Measurements from ENCODE around the gene RIC8A. TPM values are rescaled to one million over a fixed set of nuclear protein-coding genes. Genes with fewer than 3 reads are reported as not detected.

The RIC8A gene
- polyA plus RNA-seq, 1 of the 3 experiments (the other 2 are of a cell fraction) = 115 TPM

DNA sequence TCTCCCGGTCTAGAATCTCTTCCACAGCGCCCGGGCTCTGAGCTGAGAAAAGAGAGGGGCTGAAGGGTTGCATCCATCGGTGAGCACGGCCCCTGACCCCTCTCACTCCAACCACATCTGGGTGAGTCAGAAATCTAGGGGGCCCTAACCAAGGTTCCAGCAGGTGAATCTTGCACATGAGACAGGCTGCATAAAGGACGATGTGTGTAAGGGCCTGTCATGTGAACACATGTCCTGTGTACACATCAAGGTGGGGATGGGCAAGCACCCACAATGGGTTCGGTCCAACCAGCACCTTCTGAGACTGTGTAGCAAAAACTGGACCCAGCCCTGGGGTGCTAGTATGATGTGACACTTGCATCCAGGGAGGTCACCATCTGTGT lies 1.5 kb upstream of the RIC8A start:
- Histone ChIP-seq H3K27me3 (ENCODE audit: insufficient read depth) (no peaks in the 10 kb centered on the region), H2AFZ (ENCODE audit: low read depth) (no peak overlapping the region), H3K4me1 (ENCODE audit: control insufficient read depth in 1 of 2, insufficient read depth in 2 of 2, low read depth in 1 of 2, low read length in 1 of 2) (peaks cover 15 to 32% of the 10 kb centered on the region in 2 experiments; a peak in 3 of 4 replicates), H3K79me2 (ENCODE audit: insufficient read depth) (peaks cover 69% of the 10 kb centered on the region), H3K36me3 (replicated peaks in 1 of 2; ENCODE audit: control insufficient read depth in 1 of 2, insufficient read depth in 2 of 2, low read length in 1 of 2) (peaks cover 40 to 46% of the 10 kb centered on the region in 2 experiments), H3K9me3 (no peaks in the 10 kb centered on the region), H3K4me3 (ENCODE audit: low read depth in 2 of 2, low read length in 1 of 2) (peak overlapping the region; percentile 78 to 97), H3K4me2 (peak overlapping the region; percentile 92), H3K9ac (peak overlapping the region; percentile 99), H3K9me2 (no peaks in the 10 kb centered on the region), H3K27ac (ENCODE audit: low read depth in 2 of 2, low read length in 1 of 2) (no peak overlapping the region), H3F3A (replicated peaks; ENCODE audit: insufficient read depth) (peaks cover 8% of the 10 kb centered on the region), H4K20me1 (ENCODE audit: insufficient read depth) (peaks cover 45% of the 10 kb centered on the region)
- POLR2A ChIA-PET = no interaction called here
- 95% methylated on average over 7 of the region's 7 CpGs for WGBS (ENCODE audit: low lambda C conversion rate)
- no peak for DNase-seq
- no peak for TF ChIP-seq SMC3 (IDR thresholded peaks at IDR 0.05; ENCODE audit: low read depth, low read length)
- TF ChIP-seq RCOR1 (IDR thresholded peaks at IDR 0.05; ENCODE audit: low read length) = no peak
- TF ChIP-seq CHD2 (IDR thresholded peaks at IDR 0.05; ENCODE audit: low read length, partially characterized antibody) = no peak
- TF ChIP-seq REST (IDR thresholded peaks at IDR 0.05; ENCODE audit: low read depth, low read length) = no peak
- no peak for TF ChIP-seq ELF1 (IDR thresholded peaks at IDR 0.05)
- TF ChIP-seq, protein P1, sequence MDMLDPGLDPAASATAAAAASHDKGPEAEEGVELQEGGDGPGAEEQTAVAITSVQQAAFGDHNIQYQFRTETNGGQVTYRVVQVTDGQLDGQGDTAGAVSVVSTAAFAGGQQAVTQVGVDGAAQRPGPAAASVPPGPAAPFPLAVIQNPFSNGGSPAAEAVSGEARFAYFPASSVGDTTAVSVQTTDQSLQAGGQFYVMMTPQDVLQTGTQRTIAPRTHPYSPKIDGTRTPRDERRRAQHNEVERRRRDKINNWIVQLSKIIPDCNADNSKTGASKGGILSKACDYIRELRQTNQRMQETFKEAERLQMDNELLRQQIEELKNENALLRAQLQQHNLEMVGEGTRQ (IDR thresholded peaks at IDR 0.05; ENCODE audit: borderline replicate concordance, low read depth, low read length) = no peak
- TF ChIP-seq EP300 (IDR thresholded peaks at IDR 0.05; ENCODE audit: borderline replicate concordance in 1 of 2, low read depth in 1 of 2, low read length in 1 of 2) = no peak
- no peak for TF ChIP-seq FOXM1 (IDR thresholded peaks at IDR 0.05; ENCODE audit: low read depth)
- TF ChIP-seq EZH2phosphoT487 (IDR thresholded peaks at IDR 0.05; ENCODE audit: borderline replicate concordance, low read depth) = no peak
- TF ChIP-seq NFIC (IDR thresholded peaks at IDR 0.05; ENCODE audit: borderline replicate concordance) = no peak
- no peak for TF ChIP-seq NRF1 (IDR thresholded peaks at IDR 0.05; ENCODE audit: low read depth, low read length)
- no peak for TF ChIP-seq MEF2A (IDR thresholded peaks at IDR 0.05; ENCODE audit: borderline replicate concordance, low read depth)
- no peak for TF ChIP-seq FOSL2 (IDR thresholded peaks at IDR 0.05; ENCODE audit: borderline replicate concordance, low read depth)
- TF ChIP-seq TEAD4 (IDR thresholded peaks at IDR 0.05; ENCODE audit: borderline replicate concordance, insufficient read depth) = no peak
- no peak for TF ChIP-seq GATA2 (CRISPR knock-in tag; IDR thresholded peaks at IDR 0.05)
- TF ChIP-seq RAD21 (IDR thresholded peaks at IDR 0.05; ENCODE audit: low read length) = no peak
- TF ChIP-seq RFX5 (IDR thresholded peaks at IDR 0.05; ENCODE audit: low read length) = no peak
- TF ChIP-seq, protein P2, sequence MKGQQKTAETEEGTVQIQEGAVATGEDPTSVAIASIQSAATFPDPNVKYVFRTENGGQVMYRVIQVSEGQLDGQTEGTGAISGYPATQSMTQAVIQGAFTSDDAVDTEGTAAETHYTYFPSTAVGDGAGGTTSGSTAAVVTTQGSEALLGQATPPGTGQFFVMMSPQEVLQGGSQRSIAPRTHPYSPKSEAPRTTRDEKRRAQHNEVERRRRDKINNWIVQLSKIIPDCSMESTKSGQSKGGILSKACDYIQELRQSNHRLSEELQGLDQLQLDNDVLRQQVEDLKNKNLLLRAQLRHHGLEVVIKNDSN (IDR thresholded peaks at IDR 0.05; ENCODE audit: borderline replicate concordance, low read depth) = no peak
- CTCF ChIA-PET = interaction anchor here (0.7 kb wide), 1 partner anchor 147 kb away, joined by 3 read pairs; no protein-coding TSS in a partner anchor
